Kidney tubule cell (primary cell): ENCODE data around the gene C3.
A peak's percentile ranks its signal among the peaks of the same experiment; 100 is the strongest.
"Not testable (repeated sequence)": the region's sequence is repeated elsewhere in the genome, so short reads cannot be mapped to it uniquely, and the experiment has no call there.

Experiments used
- DNase-seq: peaks from one replicate; pipeline ENCODE4 v3.0.0-alpha.2; 2018; ENCODE audit warnings: low spot score

The C3 gene

GRCh38 chr19:6690160-6690885 lies 30.1 kb downstream of the C3 start:
- no peak for DNase-seq

DNA sequence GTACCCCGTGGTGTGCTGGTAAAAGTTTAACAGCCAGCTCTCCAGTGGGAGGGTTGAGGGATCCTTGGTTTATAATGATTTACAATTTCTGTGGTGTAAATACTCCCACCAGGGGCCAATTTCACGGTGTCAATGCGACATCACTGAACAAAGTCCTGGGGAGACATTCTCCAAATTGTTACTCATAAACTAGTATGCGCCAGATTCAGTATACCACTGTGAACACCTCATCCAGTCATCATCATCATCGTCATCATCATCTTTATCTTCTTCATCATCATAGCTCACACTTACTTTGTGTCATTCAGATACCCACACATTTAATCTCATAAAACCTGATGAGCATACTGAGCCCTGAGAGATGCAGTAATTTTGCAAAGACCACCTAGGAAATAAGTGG lies 33.3 kb downstream of the C3 start:
- peak; percentile 46 for DNase-seq

DNA sequence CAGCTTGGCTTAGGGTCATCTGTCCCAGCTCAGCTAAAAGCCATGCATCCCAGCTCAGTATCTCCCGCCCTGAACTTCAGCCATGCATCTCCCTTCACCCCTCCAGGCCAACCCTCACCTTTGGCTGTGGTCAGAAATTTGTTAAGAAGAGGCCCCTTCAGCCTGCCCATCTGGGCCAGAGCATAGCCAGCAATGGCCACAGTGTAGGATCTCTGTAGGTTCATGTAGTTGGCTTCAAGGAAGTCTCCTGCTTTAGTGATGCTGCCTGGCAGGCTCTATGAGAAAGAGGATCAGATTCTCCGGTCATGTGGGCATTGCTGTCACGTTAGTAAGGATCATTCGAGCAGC lies 33.8 kb downstream of the C3 start:
- no peak for DNase-seq

DNA sequence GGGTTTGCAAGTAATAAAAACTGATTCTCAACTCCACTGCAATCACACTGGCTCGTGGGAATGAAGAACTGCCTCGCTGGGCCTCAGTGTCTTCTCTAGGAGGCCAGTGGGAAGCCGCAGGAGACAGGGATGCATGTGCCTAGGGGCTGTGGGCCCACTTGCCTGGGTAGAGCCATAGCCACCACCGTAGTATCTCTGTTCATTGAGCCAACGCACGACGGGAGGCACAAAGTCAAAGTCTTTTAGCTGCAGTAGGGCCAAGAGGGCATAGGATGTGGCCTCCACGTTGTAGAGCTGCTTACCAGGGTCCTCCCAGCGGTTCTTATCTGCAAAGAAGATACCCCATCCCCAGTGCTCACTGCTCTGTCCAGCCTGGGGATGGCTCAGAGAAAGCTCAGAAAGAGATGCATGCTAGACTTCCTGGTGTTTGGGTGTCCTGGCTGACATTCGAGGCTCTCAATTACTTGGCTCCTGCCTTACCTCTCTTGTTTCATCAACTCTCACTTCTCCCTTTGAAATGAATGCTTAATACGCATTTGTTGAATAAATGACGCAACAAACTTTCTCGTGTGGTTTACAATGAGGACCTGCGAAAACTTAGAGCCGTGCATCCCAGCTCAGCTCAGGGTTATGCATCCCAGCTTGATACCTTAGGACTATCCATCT lies 34.4 kb downstream of the C3 start:
- no peak for DNase-seq

GRCh38 chr19:6685482-6685881 lies 35.0 kb downstream of the C3 start:
- DNase-seq = no peak

- DNase-seq = no peak
Observed at GRCh38 chr19:6683971-6684370, 36.5 kb downstream of the C3 start.

GRCh38 chr19:6682607-6683128 lies 37.8 kb downstream of the C3 start:
- no peak for DNase-seq

- DNase-seq = peak; percentile 35
Observed at GRCh38 chr19:6680141-6680540, 40.3 kb downstream of the C3 start.

DNA sequence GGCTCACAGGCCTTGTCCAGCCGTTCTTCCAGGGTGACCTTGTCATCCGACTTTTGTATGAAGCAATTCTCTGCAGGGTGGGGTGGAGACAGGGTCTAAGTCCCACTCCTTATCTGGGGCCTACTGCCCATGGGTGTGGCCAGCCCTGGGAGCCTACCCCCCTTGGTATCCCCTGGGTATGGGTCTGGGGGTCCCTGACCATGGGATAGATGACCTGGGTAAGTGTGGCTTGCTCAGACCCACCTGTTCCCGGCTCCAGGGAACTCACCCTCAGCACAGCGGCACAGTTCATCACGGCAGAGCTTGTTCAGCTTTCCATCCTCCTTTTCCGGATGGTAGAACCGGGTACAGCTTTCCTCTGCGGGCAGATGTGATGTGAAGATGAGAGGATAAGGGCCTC lies 41.3 kb downstream of the C3 start:
- no peak for DNase-seq

DNA sequence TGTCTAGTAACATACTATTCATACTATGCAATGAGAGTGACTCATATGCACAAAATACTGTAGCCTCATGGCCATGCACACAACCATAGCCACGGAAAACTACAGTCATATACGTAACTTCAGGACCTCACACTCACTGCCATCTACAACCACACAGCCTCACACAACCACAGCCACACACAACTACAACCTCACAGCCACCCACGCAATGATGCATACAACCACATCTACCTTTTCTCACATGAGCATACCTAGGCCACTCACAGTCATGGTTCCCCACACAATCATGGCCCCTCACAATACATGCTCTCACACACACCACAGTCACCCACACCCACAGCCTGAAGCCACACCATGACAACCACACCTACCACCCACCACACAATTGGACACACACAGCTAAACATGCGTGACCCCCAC lies 41.8 kb downstream of the C3 start:
- peak; percentile 17 for DNase-seq

DNA sequence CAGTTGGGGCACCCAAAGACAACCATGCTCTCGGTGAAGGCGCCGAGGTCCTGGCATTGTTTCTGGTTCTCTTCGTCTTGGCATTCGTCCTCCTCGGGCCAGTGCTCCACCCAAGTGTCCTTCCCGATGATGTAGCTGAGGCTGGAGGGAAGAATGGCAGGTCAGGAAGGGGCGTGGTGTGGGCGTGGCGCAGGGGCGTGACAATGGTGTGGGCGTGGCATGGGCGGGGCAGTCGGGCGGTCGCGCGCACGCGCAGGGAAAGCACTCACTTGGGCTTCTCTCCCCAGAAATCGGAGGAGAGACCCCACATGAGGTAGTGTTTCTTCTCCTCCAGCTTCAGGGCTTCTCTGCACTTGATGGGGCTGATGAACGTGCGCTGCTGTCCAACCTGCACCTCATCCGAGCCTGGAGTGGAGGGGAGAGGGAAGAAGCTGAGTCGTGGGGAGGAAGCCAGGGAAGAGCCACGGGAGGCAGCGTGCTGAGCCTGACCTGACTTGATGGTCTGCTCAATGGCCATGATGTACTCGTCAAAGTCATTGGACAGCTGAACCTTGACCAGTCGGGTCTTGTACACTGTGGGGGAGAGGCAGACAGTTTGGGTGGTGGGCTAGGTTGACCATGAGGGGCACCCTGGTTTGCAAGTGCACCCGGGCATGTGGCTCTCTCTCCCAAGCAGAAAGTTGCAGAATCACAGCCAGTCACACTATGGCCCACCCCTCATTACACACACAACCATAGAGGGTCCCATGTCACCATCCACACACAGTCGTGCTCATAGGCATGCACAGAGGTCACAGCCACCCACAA lies 42.4 kb downstream of the C3 start:
- no peak for DNase-seq

GRCh38 chr19:6677495-6677882 lies 43.0 kb downstream of the C3 start:
- no peak for DNase-seq

GRCh38 chr19:6676288-6676687 lies 44.2 kb downstream of the C3 start:
- no peak for DNase-seq

DNA sequence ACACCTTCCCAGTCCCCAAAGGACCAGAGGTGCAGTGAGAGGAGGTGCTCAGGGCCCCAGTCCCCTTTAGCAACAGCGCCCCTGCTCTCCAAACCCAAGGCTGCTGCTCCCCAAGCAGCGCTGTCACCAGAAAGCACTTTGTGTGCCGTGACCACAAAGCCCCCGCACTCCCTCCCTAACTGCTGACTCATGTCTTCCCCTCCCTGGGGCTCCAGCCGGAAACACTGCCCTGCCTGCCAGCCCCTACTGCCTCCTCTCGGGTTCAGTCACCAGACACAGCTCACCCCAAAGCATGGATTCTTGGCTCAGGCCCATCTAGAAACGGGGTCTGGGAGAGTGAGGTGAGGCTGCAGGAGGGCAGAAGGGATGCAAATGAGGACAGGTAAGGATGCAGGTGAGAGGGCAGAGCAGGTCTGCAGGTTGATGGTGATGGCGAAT lies 45.6 kb downstream of the C3 start:
- peak; percentile 69 for DNase-seq

- DNase-seq = not testable (repeated sequence)
Observed at GRCh38 chr19:6674408-6674807, 46.0 kb downstream of the C3 start.

DNA sequence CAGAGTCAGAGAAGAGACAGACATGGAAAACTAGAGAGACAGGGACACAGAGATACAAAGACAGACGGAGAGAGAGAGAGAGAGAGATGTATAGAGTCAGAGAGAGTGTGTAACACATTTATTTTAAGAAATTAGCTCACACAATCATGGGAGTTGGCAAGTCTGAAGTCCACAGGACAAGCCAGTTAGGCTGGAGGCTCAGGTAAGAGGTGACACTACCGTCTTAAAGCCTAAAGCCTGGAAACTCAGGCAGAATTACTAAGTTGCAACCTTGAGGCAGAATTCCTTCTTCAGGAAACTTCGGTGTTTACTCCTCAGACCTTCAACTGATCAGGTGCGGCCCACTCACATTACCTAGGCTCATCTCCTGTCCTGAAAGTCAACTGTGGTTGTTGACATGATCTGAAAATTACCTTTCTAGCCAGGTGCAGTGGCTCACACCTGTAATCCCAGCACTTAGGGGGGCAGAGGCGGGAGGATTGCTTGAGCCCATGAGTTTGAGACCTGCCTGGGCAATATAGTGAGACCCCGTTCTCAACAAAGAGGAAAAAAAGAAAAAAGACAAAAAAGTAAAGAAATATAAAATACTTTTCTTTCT lies 47.7 kb downstream of the C3 start:
- no peak for DNase-seq

GRCh38 chr19:6671960-6672359 lies 48.5 kb downstream of the C3 start:
- no peak for DNase-seq

GRCh38 chr19:6668691-6669090 lies 51.8 kb downstream of the C3 start:
- no peak for DNase-seq

GRCh38 chr19:6667114-6667627 lies 53.3 kb downstream of the C3 start:
- no peak for DNase-seq

DNA sequence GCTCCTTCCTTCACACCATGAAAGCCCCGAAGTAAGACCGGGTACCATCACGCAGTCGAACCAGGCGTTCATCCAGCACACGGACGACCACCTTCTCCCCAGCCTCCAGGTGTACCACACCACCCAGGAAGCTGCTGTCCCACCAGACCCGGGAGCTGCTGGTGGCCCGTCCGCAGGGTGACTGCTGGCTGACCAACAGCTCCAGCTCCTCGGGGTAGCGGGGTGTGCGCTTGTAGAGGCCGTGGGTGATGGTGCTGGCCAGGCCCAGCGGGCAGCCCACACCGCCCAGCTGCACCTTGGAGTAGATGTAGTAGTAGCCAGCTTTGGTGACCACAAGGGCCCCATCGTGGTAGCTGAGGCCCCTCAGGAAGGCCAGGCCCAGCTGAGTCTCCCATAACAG lies 55.5 kb downstream of the C3 start:
- DNase-seq = no peak

- DNase-seq = peak; percentile 39
Observed at GRCh38 chr19:6663236-6664201, 56.9 kb downstream of the C3 start.
